ENCODE data around the gene ARHGDIB. TPM values are rescaled to one million over a fixed set of nuclear protein-coding genes. Genes with fewer than 3 reads are reported as not detected.
A peak's percentile ranks its signal among the peaks of the same experiment; 100 is the strongest.

ARHGDIB gene
- total and polyA plus RNA-seq, 10 of the 15 experiments (the other 5 are each of a cell fraction or from before 2014, with no cell fraction given), result 796 to 2,849 (median 1,346) TPM

- TF ChIP-seq ASH2L (IDR thresholded peaks at IDR 0.05; ENCODE audit: borderline replicate concordance, low read depth) (no peak), YBX1 (IDR thresholded peaks at IDR 0.05) (no peak), NRF1 (conservative IDR thresholded peaks at IDR 0.05; ENCODE audit: low read depth, low read length) (no peak), CREM (IDR thresholded peaks at IDR 0.05; ENCODE audit: low read depth) (peak; percentile 71), DPF2 (IDR thresholded peaks at IDR 0.05) (0 out of 2 replicates have a peak, but pooled peaks have one; percentile 28), WRNIP1 (IDR thresholded peaks at IDR 0.05; ENCODE audit: borderline replicate concordance, low read depth, low read length) (no peak), ZNF622 (IDR thresholded peaks at IDR 0.05) (no peak), IRF3 (IDR thresholded peaks at IDR 0.05) (no peak), MEF2A (IDR thresholded peaks at IDR 0.05; ENCODE audit: insufficient read depth, low read depth, low read length) (0 out of 2 replicates have a peak, but pooled peaks have one; percentile 28), TARDBP (IDR thresholded peaks at IDR 0.05; ENCODE audit: borderline replicate concordance) (no peak), CBX3 (IDR thresholded peaks at IDR 0.05; ENCODE audit: borderline replicate concordance, low read depth) (no peak), MTA2 (IDR thresholded peaks at IDR 0.05; ENCODE audit: low read depth) (peak; percentile 72), SP1 (IDR thresholded peaks at IDR 0.05; ENCODE audit: low read depth, low read length) (no peak), PRDM15 (CRISPR knock-in tag; IDR thresholded peaks at IDR 0.05) (0 out of 2 replicates have a peak, but pooled peaks have one; percentile 29), BCL3 (IDR thresholded peaks at IDR 0.05; ENCODE audit: borderline replicate concordance, insufficient read depth, low read depth, low read length, poor library complexity, severe bottlenecking) (peak; percentile 25), MLLT1 (IDR thresholded peaks at IDR 0.05) (peak; percentile 88), BMI1 (IDR thresholded peaks at IDR 0.05; ENCODE audit: borderline replicate concordance) (no peak), HDGF (IDR thresholded peaks at IDR 0.05) (0 out of 2 replicates have a peak, but pooled peaks have one; percentile 25), USF1 (IDR thresholded peaks at IDR 0.05; ENCODE audit: borderline replicate concordance, extremely low read length, insufficient read depth, low read depth, low read length) (no peak), NR2C1 (IDR thresholded peaks at IDR 0.05) (no peak), USF2 (IDR thresholded peaks at IDR 0.05; ENCODE audit: borderline replicate concordance, low read depth, low read length) (no peak)
Observed at GRCh38 chr12:14948672-14949071, 12.7 kb downstream of the ARHGDIB start (continued).

All from GM12878 (cell line).